HG03469 (cell line): ENCODE measurements around the gene WFIKKN1.

Experiments
- ATAC-seq: cut with Tn5 transposase; IDR thresholded peaks from one replicate; pipeline ENCODE4 v1.9.1; 2021; ENCODE audit warnings: mild to moderate bottlenecking, moderate library complexity, moderate number of reproducible peaks; ENCODE audit not compliant: unreplicated experiment

Gene WFIKKN1

GRCh38 chr16:672371-672770, 41.6 kb downstream of the WFIKKN1 start:
- no peak for ATAC-seq

GRCh38 chr16:672851-673250, 42.1 kb downstream of the WFIKKN1 start:
- ATAC-seq = no peak

- no peak for ATAC-seq
Observed at GRCh38 chr16:673399-673991, 42.7 kb downstream of the WFIKKN1 start.

GRCh38 chr16:674214-674881, 43.6 kb downstream of the WFIKKN1 start:
- no peak for ATAC-seq

GRCh38 chr16:674968-675883, 44.4 kb downstream of the WFIKKN1 start, which contains the start of gene RHBDL1:
Gene RHBDL1 (plus strand): TSS chr16:675671. CDS start chr16:675791, 120 bp downstream.
- ATAC-seq = no peak

- no peak for ATAC-seq
Observed at GRCh38 chr16:675884-676564, 45.2 kb downstream of the WFIKKN1 start.

- no peak for ATAC-seq
Observed at GRCh38 chr16:676565-676902, 45.7 kb downstream of the WFIKKN1 start.

GRCh38 chr16:676913-677312, 46.1 kb downstream of the WFIKKN1 start:
- no peak for ATAC-seq

GRCh38 chr16:677316-678190, 46.8 kb downstream of the WFIKKN1 start:
- no peak for ATAC-seq

- no peak for ATAC-seq
Observed at GRCh38 chr16:678209-678857, 47.5 kb downstream of the WFIKKN1 start.

- ATAC-seq = no peak
Observed at GRCh38 chr16:678858-679813, 48.4 kb downstream of the WFIKKN1 start.

GRCh38 chr16:679814-680624, 49.2 kb downstream of the WFIKKN1 start, which contains the start of gene STUB1:
Gene STUB1 (plus strand): TSS chr16:680410. CDS start chr16:680526, 116 bp downstream.
- ATAC-seq = peak; percentile 23

GRCh38 chr16:680625-680945, 49.8 kb downstream of the WFIKKN1 start:
- ATAC-seq = no peak

GRCh38 chr16:680967-681745, 50.4 kb downstream of the WFIKKN1 start:
- no peak for ATAC-seq

GRCh38 chr16:681746-682427, 51.1 kb downstream of the WFIKKN1 start:
- ATAC-seq = no peak
